NCI-H510A (cell line): ENCODE measurements around the gene ANKRD13D.

Experiments used
- DNase-seq: peaks from one replicate; lab custom pipeline; 2025; lab: John Stamatoyannopoulos, UW

The ANKRD13D gene

DNA sequence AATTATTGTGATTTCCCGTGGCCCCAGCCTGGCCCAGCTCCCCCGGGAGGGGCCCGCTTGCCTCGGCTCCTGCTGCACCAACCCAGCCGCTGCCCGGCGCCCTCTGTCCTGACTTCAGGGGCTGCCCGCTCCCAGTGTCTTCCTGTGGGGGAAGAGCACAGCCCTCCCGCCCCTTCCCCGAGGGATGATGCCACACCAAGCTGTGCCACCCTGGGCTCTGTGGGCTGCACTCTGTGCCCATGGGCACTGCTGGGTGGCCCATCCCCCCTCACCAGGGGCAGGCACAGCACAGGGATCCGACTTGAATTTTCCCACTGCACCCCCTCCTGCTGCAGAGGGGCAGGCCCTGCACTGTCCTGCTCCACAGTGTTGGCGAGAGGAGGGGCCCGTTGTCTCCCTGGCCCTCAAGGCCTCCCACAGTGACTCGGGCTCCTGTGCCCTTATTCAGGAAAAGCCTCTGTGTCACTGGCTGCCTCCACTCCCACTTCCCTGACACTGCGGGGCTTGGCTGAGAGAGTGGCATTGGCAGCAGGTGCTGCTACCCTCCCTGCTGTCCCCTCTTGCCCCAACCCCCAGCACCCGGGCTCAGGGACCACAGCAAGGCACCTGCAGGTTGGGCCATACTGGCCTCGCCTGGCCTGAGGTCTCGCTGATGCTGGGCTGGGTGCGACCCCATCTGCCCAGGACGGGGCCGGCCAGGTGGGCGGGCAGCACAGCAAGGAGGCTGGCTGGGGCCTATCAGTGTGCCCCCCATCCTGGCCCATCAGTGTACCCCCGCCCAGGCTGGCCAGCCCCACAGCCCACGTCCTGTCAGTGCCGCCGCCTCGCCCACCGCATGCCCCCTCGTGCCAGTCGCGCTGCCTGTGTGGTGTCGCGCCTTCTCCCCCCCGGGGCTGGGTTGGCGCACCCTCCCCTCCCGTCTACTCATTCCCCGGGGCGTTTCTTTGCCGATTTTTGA, 3.3 kb upstream of the ANKRD13D start:
- DNase-seq = no peak

- no peak for DNase-seq
Measured at GRCh38 chr11:67286621-67287333, 2.3 kb upstream of the ANKRD13D start.

DNA sequence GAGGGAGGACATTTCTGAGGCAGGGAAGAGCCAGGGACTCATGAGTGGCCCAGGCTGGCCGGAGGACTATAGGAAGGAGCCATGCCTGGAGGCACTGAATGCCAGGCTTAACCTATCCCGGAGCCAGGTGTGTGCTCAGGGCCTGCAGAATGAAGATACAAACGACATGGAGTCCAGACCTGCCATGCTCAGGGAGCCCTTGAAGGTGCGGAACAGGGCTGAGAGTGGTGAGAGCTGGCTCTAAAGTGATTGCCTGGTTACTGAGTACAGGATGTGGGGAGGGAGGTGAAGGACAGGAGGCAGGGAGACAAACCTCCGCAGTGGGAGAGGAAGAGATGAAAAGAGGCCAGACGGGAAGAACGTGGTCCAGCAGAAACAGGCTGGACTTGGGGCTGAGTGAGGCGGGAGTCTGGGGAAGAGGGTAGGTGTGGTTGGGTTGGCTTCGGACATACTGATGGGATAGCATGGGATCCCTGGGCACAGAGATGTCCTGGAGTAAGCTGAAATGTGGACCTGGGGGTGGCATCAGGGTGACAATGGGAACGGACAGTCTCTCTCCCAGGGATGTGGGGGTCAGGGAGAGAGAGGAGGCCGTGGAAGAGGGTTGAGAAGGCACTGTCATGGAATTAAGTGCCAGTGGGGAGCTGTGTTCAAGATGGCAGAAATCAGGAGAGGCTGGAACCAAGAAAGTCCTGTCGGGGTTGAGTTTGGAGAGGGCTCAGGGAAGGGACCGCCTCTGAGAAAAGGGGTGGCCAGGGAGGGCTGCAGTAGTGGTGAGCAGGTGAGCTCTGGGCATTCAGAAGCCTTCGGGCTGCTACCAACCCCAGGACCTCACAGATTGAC, 1.5 kb upstream of the ANKRD13D start:
- no peak for DNase-seq

- DNase-seq = no peak
Measured at GRCh38 chr11:67288198-67288451, 978 bp upstream of the ANKRD13D start.

DNA sequence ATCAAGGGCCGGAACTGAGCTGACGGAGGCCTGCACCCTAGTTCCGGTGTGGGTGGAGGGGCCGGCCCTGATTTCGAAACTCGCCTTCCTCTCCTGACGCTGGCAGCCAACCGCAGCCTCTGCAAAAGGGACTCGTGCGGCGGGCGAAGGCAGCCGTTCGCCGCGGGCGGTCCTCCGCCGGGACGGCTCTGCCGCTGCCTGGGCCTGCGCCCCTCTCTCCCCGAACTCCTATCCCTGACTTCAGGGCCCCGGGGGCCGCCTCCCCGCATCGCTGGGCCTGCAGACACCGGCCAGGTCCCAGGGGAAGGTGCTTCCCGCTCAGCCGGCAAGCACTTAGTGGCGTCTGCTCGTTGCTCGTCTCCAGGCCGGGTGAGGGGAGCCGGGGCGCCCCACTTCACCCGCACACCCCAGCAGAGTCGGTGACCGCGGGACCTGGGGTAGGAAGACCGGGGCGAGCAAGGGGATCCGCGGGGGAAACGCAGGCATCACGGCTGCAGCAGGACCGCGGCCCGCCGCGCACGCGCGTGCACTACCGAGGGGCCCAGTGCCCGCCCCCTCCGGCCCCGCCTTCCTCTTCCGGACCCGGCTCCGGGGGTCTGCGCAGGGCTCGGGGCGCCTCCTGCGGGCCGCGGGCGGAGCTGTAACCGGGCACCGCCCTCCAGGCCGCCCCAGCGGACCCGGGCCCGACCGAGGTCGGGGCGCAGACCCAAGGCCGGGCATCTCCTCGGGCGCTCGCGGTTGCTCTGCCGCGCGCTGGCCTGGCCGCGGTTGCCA, 464 bp upstream of the ANKRD13D start:
- peak; percentile 85 for DNase-seq

DNA sequence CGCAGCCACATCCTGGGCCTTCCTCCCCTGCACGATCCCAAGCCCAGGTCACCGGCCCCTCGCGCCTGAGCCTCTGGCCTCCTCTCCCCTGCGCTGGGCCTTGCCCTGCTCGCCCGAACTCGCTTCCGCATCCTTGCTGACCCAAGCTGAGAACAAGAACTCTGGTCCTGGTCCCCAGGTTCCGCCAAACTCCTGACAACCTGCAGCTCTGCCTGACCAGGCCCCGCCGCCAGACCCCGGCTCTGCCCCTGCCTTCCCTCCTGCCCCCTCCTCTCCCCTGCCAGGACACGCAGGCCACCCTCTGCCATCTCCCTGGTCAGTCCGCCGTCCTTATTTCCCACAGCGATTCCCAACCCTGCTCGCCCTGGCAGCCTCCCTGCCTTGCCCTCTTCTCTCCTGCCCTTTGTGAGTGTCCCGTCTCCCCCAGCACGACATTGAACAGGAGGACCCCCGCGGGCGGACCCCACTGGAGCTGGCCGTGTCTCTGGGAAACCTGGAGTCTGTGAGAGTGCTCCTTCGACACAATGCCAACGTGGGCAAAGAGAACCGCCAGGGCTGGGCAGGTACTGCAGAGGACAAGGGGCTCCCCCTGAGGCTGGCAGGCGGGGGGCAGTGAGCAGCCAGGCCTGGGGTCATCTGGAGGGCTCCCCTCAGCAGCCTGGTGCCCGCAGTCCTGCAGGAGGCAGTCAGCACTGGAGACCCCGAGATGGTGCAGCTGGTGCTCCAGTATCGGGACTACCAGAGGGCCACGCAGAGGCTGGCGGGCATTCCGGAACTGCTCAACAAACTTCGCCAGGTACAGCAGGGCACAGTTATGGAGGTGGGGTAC, 762 bp downstream of the ANKRD13D start:
- DNase-seq = no peak

DNA sequence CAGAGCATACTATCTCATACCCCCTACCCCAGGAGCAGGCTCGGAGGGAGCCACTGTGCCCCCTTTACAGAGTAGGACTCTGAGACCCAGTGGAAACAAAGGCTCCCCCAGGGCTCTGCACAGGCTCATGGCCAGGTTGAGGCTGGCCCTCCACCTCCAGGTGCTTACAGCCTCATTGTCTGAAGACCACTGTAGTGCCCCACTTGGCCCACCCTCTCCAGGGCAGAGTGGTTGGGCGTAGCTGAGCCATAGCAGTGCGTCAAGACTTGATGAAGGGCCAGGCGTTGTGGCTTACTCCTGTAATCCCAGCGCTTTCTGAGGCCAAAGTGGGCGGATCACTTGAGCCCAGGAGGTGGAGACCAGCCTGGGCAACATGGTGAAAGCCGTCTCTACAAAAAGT, 1.7 kb downstream of the ANKRD13D start:
- DNase-seq = no peak

DNA sequence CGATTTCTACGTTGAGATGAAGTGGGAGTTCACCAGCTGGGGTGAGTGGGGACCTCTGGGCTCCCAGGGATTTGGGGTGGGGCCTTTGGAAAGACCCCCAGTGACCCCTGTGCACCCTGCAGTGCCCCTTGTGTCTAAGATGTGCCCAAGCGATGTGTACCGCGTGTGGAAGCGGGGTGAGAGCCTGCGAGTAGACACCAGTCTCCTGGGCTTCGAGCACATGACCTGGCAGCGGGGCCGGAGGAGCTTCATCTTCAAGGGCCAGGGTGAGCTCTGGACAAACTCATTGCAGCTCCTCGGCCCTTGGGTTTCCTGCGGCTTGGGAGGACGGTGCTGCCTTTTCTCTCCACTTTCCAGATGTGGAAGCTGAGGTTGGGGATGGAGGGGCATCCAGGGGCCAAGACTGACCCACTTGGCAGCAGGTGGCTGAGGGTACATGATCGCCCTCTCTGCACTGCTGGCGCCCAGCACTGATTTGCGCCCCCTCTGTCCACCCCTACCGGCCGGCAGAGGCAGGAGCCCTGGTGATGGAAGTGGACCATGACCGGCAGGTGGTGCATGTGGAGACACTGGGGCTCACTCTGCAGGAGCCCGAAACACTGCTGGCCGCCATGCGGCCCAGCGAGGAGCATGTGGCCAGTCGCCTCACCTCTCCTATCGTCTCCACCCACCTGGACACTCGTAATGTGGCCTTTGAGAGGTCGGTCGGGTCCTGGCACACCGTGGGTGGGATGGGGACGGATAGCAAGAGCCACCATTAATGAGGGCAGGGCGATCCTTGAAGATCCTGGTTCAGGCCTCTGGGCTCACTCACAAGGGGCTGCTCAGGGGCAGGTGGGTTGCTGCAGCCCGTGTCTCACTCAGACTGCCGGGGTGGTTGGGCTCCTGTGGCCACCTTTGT, 2.6 kb downstream of the ANKRD13D start:
- DNase-seq = no peak

- no peak for DNase-seq
Measured at GRCh38 chr11:67292671-67293070, 3.6 kb downstream of the ANKRD13D start.

DNA sequence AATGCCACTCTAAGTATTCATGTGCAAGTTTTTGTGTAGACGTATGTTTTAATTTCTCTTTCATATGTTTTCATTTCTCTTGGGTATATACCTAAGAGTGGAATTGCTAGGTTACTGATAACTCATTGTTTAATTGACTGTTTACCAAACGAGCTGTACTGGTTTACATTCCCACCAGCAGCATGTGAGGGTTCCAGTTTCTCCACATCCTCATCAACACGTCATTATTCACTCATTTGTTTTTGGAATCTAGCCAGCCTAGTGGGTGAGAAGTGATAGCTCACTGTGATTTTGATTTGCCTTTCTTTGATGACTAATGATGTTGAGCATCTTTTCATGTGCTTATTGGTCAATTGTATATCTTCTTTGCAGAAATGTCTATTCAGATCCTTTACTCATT, 4.0 kb downstream of the ANKRD13D start:
- no peak for DNase-seq

DNA sequence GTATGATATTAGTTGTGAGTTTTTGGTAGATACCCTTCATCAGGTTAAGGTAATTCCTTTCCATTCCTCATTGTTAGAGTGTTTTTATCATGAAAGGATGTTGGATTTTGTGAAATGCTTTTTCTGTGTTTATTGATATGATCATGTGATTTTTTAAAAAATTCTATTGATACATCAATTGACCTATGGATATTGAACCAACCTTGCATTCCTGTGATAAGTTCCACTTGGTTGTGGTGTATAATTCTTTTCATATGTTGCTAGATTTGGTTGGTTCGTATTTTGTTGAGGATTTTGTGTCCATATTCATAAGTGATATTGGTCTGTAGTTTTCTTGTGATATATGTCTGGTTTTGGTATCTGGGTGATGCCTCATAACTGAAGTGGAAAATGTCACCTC, 6.7 kb downstream of the ANKRD13D start:
- no peak for DNase-seq

- no peak for DNase-seq
Measured at GRCh38 chr11:67298786-67299185, 9.7 kb downstream of the ANKRD13D start.

- DNase-seq = no peak
Measured at GRCh38 chr11:67299471-67300191, 10.5 kb downstream of the ANKRD13D start.

DNA sequence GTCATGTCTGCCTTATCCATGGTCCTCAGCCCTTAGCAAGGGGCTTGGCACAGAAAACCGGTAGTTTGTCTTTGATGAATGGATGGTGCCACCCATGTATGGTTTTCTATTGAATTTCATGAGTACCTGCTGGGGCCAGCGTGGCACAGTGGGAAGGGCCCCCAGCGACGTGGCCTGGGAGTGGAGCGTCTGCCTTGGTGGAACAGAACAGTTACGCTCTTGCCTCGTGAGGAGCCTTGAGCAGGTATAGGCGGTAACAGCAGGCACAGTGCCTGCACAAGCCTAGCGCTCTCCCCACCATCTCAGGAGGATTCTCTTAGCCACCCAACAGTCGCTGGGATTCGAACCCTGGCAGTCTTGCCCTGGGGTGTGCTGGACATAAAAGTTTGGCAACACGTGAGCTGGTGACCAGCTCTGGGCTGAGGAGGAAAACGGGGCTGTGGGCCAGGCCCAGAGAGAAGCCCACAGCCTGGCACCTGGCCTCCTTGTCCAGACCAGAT, 11.2 kb downstream of the ANKRD13D start:
- DNase-seq = no peak

- no peak for DNase-seq
Measured at GRCh38 chr11:67300756-67301312, 11.7 kb downstream of the ANKRD13D start.

DNA sequence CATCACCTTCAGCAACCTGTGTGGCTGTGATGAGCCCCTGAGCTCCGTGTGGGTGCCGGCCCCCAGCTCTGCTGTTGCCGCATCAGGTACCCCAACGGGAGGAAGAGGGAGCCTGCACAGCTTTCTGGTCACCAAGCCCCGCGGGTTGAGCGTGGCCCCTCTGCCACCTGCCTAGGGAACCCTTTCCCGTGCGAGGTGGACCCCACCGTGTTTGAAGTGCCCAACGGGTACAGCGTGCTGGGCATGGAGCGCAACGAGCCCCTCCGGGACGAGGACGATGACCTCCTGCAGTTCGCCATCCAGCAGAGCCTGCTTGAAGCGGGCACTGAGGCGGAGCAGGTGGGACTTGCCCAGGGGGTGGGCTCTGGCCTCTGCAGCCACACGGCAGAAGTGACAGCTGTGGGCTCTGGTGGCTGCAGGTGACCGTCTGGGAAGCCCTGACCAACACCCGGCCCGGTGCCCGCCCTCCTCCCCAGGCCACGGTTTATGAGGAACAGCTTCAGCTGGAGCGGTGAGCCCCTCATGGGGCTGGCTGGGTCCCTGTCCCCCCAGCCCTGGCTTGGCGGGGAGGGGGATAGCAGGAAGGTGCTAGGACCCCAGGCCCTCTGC, 12.3 kb downstream of the ANKRD13D start:
- DNase-seq = no peak

DNA sequence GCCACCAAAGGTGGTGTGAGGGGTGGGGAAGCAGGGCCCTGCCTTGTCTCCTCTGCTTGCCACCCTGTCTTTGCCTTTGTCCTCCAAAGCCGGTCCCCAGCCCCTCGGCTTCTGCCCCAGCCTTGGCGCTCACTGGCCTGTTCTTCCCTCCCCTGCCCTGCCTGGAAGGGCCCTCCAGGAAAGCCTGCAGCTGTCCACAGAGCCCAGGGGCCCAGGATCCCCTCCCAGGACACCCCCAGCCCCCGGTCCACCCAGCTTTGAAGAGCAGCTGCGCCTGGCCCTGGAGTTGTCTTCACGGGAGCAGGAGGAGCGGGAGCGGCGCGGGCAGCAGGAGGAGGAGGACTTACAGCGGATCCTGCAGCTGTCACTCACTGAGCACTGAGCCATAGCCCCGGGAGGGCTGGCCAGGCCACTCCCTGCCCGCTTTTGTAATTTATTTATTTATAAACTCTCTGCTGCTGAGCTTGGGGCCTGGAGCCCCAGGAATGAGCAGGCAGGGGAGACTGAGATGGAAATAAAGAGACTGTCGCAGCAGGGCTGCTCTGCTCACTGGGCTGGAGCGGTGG, 12.9 kb downstream of the ANKRD13D start:
- DNase-seq = peak; percentile 82

GRCh38 chr11:67302571-67303131, 13.5 kb downstream of the ANKRD13D start:
- DNase-seq = peak; percentile 47
